Stimulated activated CD4-positive, alpha-beta T cell treated with anti-CD3 and anti-CD28 coated beads, Interleukin-12 subunit alpha, Interleukin-12 subunit beta, amount 100 ng/mL, for 24 hours (primary cell): ENCODE measurements around the gene PGS1.
"Not testable (repeated sequence)": the region's sequence is repeated elsewhere in the genome, so short reads cannot be mapped to it uniquely, and the experiment has no call there.

Experiments
- DNase-seq, 2 experiments: peaks; one replicate each; pipeline ENCODE4 v3.0.0-alpha.2; 2020; ENCODE audit warnings: low read depth in 2 of 2

Gene PGS1, protein sequence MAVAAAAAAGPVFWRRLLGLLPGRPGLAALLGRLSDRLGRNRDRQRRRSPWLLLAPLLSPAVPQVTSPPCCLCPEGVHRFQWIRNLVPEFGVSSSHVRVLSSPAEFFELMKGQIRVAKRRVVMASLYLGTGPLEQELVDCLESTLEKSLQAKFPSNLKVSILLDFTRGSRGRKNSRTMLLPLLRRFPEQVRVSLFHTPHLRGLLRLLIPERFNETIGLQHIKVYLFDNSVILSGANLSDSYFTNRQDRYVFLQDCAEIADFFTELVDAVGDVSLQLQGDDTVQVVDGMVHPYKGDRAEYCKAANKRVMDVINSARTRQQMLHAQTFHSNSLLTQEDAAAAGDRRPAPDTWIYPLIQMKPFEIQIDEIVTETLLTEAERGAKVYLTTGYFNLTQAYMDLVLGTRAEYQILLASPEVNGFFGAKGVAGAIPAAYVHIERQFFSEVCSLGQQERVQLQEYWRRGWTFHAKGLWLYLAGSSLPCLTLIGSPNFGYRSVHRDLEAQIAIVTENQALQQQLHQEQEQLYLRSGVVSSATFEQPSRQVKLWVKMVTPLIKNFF

DNA sequence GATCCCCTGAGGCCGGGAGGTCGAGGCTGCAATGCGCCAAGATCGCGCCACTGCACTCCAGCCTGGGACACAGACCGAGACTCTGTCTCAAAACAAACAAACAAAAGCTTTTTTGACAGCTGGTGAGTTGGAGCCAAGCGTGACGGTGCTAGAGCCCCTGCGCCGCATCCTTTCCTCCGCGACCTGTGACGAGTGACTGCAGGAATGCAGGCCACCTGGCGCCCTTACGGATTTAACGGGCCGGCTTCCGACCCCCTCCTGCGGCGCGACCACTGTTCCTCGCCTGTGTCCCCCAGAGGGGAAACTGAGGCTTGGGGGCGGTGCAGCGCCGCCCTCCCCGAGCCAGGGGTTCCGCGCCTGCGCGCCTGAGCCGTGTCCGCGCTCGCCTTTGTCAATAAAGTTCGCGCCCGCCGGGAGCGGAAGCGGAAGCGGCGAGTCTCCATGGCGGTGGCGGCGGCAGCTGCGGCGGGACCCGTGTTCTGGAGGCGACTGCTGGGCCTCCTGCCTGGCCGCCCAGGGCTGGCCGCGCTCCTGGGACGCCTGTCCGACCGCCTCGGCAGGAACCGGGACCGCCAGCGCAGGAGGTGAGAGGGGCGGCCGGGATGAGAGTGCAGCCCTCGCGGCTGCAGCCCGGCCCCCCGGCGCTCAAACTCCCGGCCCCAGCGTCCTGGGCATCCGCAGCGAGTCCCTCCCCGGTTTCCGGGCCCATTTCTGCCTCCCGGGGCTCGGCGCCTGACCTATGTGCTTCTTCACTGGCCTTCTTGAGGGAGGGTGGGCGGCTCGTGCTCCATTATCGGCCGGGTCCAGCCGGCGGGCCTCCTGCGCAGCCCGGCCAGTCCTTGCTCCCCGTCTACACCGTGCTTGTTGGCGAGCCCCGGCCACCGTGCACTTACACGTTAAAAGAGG, at the start of gene PGS1:
Gene PGS1 (plus strand): TSS at position 425 of the 906 bp plus-strand sequence. CDS start 17 bp downstream, at position 442.
- DNase-seq = peak; percentile 74 to 76

DNA sequence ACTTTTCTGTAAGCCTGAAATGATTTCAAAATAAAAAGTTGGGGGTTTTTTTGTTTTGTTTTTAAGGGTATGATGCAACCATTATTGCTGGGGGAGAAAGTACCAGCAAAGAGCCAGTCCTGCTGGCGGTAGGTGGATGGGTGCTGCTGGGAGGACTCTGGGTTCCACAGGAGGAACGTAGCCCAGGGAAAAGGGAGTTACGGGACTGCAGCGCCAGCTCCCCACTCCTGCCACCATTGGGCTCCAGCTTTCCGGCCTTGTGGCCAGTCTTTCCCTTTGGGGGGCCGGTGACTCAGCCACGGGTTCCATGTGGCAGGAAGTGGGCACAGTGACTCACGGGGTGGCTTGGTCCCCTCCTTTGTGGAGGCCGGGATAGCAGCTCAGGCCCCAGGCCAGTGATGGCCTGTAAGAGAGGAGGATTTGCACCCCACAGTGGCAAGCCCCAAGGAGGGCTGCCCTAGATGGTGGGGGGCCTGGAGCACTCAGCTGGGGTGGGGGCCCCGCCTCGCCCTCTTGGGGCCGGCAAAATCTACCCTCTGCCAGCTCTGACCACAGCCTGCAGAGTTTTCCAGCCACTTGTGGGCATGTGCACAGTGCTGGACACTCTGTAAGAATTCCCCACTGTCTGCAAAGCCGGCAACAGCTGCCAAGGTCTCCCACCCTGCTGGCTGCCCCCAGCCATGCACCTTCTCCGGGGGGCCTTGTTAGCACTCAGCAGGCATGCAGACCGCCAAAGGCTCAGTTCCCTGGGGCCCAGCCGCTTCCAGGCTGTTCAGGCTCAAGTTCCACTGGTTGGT, 49.0 kb upstream of the PGS1 start:
- no peak for DNase-seq

DNA sequence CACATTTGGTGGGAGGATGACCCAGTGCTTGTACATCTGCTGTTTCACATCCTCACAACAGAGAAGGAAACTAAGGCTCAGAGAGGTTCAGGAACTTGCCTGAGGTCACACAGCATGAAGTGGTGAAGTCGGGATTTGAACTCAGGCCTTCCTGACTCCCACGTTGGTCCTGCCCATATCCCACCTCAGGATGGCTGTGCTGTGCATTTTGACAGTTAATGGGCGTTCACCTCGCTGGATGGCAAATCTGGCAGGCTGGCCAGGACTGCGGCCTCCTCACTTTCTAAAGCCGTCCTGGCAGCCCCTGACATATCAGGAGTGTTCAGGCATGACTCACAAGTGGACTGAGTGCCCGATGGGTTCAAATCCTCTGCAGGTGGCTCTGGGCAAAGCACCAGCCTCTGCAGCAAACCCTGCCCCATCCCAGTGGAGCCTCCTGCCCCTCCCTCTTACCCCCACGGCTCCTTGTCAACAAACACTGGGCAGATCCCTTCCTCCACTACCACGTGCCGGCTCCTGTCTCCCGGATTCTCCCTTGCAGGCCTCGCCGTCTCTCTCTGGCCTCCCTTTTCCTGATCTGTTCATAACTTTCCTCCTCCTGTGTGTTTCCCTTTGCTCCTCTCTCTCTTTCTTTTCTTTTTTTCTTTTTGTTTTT, 47.8 kb upstream of the PGS1 start:
- no peak for DNase-seq

GRCh38 chr17:78331355-78331754, 47.1 kb upstream of the PGS1 start:
- DNase-seq = not testable (repeated sequence)

DNA sequence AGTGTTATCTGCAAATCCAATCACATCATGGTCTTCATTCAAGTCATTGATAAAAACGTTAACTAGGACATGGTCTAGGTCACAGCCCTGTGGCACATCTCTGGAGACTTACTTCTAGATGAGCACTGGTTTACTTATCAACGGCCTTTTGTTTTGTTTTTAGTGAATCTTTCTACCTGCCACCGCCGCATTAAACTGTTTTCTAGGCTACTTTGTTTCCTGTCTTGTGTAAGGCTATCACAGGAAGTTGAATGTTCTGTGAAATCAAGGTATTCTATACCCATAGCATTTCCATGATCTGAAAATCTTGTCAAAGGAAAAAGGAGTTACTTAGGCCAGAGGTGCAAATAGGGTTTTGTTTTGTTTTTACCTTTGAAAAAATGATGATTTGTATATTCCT, 45.5 kb upstream of the PGS1 start:
- DNase-seq = no peak

DNA sequence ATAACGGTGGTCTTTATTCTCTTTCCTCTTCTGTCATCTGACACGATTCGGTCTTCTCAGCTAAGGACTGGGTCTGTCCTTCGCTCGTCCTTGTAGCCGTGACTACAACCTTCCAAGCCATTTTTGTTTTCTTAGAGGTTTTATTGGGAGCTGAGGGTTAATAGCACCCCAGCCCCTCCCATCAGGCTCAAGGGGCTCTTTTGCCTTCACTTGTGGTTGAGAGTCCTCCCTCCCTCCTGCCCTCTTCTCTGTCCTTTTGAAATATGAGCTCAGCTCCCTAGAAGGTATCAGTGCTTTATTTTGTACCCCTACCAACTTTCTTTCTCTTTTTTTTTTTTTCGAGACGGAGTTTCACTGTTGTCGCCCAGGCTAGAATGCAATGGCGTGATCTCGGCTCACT, 43.2 kb upstream of the PGS1 start:
- DNase-seq = no peak

DNA sequence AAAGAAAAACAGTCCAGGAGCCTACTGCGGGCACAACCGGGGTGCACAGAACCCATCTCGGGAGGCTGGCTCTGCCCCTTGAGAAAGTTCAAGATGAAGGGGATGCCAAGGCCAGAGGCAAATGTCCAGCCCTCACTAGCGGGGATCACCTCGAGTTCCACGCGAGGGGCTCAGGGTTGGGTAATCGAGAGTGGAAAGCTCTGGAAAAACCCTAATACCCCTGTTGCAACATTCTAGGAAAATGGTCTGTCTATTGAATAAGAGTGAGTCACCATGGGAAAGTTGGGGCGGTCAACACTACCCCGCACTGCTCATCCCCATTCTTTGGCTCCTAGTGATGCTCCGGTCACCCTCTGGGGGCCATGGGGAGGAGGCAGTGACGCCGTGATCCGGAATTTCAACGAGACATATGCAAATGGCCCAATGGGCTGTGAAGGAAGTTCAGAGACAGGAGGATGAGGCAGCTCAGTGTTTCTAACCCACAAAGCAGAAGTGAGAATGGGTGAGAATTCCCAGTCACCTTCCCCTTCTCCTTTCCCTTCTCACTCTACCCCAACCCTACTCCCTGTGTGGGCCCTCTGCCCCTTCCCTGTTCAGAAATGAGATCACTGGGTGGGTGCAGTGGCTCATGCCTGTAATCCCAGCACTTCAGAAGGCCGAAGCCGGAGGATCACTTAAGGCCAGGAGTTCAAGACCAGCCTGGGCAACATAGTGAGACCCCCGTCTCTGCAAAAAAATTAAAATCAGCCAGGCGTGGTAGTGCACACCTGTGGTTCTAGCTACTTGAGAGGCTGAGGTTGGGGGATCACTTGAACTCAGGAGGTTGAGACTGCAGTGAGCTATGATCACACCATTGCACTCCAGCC, 41.0 kb upstream of the PGS1 start:
- no peak for DNase-seq

DNA sequence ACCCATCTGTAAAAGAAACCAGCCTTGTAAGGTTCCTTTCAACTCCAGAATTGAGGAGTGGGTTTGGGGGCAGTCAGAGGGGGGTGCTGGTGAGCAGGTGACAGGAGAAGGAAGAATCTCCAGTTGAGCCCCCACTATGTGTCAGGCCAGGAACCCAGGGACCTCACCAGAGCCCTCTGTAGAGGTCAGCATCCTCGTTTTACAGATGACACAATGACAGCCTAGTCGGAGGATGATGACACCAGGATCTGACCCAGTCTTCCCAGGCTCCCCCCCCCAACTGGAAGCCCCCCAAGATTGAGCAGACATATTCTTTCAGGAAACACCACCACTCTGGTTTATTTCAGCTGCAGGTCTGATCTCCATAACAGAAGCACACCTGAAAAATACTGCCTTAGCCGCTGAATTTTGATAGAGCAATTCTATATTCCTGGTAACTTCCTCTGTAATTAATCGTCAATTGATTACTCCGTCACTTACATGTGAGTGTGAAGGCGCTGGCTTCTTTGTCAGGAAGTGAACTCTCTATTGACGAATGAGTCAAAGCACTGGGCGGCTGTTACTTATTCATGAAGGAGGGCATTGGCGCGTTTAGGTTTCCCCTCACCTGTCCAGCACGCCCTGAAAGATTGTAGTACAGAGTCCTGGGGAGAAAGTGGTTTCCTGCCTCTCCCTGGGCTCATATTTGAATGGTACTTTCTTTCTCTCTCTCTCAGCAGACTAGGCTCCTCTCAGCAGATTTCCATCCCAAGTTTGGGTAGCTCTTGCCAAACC, 39.8 kb upstream of the PGS1 start:
- no peak for DNase-seq

DNA sequence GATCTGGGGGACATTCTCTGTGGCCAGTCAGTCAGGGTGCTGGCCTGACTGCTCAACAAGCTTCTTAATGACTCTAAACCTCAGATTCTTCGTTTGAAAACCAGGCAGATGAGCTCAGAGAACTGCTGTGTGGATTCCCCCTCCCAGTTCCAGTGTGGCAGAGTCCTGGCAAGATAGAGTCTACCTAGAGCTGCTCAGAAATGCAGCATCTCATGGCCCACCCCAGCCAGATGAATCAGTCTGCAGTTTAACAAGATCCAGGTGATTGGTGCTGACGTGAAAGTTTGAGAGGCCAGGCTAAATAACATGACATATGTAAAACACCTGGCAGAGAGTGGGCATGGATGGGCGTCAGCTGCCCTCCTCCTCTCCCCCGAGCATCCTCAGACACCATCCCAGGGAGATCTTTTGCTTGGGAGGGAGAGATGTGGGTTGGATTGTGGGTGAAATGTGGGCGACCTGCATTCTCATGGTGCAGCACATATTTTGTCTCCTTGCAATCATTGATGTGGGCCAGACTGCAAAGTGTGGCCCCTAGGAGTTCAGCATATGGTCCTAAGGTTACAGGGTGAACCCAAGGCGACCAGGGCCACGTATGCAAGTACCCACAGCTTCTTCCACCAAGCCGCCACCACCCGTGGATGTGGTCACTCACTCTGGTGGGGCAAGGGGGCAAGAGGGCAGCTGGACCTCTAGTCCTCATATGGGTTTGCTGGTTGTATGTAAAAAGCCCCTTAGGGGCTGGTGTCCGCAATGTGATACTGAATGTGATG, 38.1 kb upstream of the PGS1 start:
- no peak for DNase-seq

DNA sequence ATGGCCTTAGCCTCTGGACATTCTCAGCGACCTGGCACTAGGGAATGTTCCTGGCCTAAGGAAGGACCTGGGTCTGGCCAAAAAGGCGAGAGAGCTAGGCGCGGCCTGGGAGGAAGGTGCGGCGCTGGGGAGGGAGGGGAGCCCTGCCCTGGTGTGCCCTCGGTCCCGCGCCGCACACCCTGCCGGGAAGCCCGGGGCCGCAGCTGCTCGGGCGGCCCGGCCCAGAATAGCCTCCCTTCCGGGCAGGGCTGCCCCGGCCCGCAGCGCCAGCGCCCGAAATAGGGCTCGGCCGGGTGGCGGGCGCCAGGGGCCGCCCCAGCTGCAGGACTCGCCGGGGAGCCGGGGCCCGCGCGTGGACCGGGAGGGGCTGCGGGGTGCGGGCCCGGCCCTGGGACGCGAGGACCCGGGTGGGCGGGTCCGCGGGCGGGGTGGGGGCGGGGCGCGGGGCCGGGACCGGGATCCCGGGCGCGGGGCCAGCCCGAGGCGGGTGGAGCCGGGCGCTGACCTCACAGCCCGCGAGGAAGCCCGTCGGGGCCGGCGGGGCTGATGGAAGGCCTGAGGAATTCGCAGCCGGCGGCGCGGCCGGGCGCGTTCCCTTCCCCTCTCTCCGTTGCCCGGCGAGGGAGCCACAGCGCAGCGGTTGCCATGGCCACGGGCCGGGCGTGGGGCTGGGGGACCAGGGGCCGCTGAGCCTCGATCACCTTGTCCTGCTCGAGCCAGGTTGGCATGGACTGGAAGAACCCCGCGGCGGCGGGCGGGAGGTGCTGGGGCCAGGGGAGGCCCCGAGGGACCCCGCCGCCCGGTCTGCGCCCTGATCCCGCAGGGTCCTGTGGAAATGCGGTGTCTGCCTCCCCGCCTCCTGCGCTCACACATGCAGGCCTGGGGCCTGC, 36.6 kb upstream of the PGS1 start:
- no peak for DNase-seq

- no peak for DNase-seq
These were observed 35.8 kb upstream of the PGS1 start for GRCh38 chr17:78342449-78343186.

GRCh38 chr17:78343187-78343542, 35.3 kb upstream of the PGS1 start:
- no peak for DNase-seq

- DNase-seq = no peak
These were observed 34.8 kb upstream of the PGS1 start for GRCh38 chr17:78343543-78344201.

DNA sequence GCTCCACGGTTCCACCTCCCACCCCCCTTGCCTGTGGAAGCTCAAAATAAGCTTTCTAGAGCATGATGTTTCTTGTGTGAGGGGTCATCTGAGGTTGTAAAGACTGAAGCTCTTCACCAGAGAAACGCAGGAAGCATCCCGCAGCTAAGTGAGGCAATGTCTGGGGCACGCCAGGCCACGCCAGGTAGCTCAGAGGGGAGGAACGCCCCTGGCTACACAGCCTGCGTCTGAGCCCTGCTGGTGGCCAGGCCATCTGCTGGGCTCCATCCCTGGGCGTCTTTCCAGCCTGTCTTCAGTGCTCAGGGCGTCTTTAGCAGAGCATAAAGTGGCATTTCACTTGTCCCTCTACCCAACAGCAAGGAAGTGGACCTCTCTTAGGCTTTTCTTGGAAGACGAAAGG, 33.8 kb upstream of the PGS1 start:
- DNase-seq = no peak

DNA sequence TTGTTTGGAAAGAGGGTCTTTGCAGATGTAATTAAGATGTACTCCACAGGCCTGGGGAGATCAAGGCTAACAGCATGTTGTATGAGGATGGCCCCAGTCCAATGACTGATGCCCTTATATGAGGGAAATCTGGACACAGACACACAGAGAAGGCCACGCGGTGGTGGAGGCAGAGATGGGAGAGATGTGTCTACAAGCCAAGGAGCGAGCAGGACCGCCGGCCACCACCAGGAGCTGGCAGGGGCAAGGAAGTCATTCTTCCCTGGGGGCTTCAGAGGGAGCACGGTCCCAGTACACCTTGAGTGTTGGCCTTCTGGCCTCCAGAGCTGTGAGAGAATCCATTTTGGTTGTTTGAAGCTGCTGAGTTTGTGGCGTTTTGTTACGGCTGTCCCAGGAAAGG, 33.3 kb upstream of the PGS1 start:
- DNase-seq = no peak

GRCh38 chr17:78345791-78346494, 32.5 kb upstream of the PGS1 start:
- DNase-seq = no peak
